NB4 (cell line): ENCODE results near the gene PTGER2.

Experiments used
- DNase-seq: peaks from one replicate; pipeline ENCODE4 v3.0.0; 2010; ENCODE audit warnings: low read depth
- H3K4me3 ChIP-seq: one replicate; pipeline ENCODE4 v1.5.1; 2011; ENCODE audit warnings: mild to moderate bottlenecking, low read depth, low read length, moderate library complexity
- MYC ChIP-seq: IDR thresholded peaks from 2 replicates; pipeline ENCODE4 v1.6.1; 2011; ENCODE audit warnings: low read depth, low read length
- POLR2A ChIP-seq: IDR thresholded peaks from 2 replicates; pipeline ENCODE4 v1.6.1; 2011; ENCODE audit warnings: mild to moderate bottlenecking; ENCODE audit not compliant: insufficient read length; ENCODE audit errors: extremely low read depth
- TF ChIP-seq, protein P1 (sequence below): IDR thresholded peaks from one replicate; pipeline ENCODE4 v1.5.1; 2012; ENCODE audit warnings: low read depth, low read length
- TF ChIP-seq, protein P2 (sequence below): IDR thresholded peaks from 2 replicates; pipeline ENCODE4 v1.6.1; 2011; ENCODE audit warnings: low read depth, low read length

PTGER2 gene

DNA sequence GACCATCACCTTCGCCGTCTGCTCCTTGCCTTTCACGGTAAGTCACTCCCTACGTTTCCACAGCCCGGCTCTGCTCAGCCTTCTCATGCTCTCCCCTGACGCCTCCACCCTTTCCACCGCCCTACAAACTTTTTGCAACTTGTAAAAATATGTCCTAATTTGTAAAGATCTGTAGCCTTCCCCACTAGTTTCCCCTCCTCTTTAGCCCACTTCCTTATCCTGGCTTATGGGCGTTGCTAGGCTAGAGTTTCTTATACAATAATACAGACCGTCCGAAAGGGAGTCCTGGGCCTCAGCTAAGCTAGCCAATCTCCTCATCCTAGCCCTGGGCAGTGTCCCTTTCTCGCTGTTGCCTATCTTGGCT, 1.2 kb downstream of the PTGER2 start:
- peak; percentile 66 for DNase-seq
- peak overlapping the region; percentile 6 for H3K4me3 ChIP-seq
- TF ChIP-seq, protein P1, sequence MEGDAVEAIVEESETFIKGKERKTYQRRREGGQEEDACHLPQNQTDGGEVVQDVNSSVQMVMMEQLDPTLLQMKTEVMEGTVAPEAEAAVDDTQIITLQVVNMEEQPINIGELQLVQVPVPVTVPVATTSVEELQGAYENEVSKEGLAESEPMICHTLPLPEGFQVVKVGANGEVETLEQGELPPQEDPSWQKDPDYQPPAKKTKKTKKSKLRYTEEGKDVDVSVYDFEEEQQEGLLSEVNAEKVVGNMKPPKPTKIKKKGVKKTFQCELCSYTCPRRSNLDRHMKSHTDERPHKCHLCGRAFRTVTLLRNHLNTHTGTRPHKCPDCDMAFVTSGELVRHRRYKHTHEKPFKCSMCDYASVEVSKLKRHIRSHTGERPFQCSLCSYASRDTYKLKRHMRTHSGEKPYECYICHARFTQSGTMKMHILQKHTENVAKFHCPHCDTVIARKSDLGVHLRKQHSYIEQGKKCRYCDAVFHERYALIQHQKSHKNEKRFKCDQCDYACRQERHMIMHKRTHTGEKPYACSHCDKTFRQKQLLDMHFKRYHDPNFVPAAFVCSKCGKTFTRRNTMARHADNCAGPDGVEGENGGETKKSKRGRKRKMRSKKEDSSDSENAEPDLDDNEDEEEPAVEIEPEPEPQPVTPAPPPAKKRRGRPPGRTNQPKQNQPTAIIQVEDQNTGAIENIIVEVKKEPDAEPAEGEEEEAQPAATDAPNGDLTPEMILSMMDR, result no peak
- TF ChIP-seq POLR2A (no peak), MYC (no peak)
- TF ChIP-seq, protein P2, sequence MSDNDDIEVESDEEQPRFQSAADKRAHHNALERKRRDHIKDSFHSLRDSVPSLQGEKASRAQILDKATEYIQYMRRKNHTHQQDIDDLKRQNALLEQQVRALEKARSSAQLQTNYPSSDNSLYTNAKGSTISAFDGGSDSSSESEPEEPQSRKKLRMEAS, result no peak

DNA sequence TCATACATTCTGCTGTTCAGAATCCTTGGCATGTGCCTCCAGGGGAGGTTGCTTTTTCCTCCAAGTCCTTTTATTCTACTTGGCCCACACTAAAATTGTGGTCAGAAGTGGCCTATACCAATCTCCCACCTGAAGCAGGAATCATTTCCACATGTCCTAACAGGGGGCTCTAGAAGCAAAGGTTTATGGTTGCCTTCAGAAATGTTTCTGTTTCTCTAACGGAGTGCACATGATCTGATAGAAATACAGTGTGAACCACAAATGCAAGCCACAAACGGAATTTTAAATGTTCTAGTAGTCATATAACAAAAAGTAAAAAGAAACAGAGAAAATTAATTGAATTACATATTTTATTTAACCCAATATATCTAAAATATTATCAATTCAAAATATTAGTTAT, 4.0 kb downstream of the PTGER2 start:
- no peak for DNase-seq
- no peak overlapping the region for H3K4me3 ChIP-seq
- TF ChIP-seq, protein P1, result no peak
- TF ChIP-seq, protein P2, result no peak
- TF ChIP-seq POLR2A (no peak), MYC (no peak)

DNA sequence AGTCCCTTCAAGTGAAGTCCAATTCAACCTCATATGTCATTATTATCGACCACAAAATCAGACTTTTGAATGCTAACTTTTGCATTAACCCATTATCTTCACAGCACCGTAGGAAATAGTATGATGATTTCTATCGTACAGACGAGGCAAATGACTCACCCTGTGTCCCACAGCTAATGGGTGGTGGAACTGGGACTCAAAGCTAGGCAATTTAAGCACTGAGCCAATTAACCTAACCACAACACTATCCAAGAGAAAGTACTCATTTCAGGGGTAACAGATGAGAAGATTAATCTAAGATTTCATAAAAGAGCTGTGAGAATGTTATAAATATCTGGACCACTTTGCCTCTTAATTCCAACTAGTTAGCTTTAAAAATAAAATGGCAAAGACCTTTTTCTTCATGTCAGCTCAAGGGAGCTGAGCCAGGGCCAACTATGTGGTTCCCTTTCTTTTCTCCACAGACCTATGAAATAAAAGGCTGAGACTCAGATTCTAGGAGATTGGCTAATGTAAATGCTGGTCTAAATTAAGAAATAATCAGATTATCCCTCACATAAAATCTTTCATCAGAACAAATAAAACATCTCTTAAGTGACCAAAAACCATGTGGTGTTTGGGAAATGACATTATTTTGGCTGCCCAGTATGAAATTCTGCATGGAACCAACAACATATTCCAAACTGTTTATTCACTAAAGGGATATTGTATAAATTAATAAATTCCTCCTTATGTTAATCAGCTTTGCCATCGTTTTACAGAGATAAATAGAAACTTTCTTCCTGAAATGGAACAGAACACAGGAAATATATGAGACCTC, 4.9 kb downstream of the PTGER2 start:
- no peak for DNase-seq
- H3K4me3 ChIP-seq, result no peak overlapping the region
- TF ChIP-seq, protein P2, result no peak
- TF ChIP-seq POLR2A (no peak), MYC (no peak)
- TF ChIP-seq, protein P1, result no peak

DNA sequence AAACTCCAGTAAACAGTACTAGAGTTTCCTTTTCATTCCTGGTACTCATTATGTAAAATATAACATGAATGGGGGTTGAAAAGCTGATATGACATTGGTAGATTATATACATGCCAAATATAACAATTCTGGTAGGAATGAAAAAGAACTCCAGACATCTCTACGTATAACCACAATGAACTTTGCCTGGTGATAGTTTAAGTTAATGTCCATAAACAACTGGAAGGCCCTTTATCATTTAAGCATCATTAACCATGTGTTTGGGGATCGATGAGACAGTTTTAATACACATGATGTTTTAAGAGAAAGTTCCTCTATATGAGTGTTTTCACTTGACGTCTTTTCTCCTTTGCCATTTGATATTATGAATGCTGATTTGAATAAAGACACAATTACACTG, 5.8 kb downstream of the PTGER2 start:
- TF ChIP-seq, protein P2, result no peak
- TF ChIP-seq, protein P1, result no peak
- TF ChIP-seq POLR2A (no peak), MYC (no peak)
- DNase-seq, result no peak
- no peak overlapping the region for H3K4me3 ChIP-seq

DNA sequence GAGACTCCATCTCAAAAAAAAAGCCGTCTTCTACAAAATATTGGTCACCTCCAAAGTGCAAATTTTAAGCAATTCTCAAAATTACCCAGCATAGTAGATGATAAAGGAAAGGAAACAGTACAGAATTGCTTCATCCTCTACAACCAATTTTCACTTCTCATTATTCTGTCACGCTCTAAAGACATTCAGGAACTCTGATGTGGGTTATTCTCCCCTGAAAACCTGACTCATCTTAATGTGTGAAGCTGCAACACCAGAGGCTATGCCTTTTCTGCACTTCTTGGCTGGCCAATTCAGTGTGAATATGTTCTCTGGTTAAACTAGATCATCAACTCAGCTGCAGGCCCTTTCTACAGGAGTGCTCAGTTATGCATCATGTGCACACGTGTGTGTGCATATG, 11.0 kb downstream of the PTGER2 start:
- peak; percentile 68 for DNase-seq
- H3K4me3 ChIP-seq, result no peak overlapping the region
- TF ChIP-seq MYC (no peak), POLR2A (no peak)
- TF ChIP-seq, protein P2, result no peak
- TF ChIP-seq, protein P1, result no peak
